ENCODE measurements around the gene MAT1A.
A peak's percentile ranks its signal among the peaks of the same experiment; 100 is the strongest.
"Not testable (repeated sequence)": the region's sequence is repeated elsewhere in the genome, so short reads cannot be mapped to it uniquely, and the experiment has no call there.

MAT1A gene

GRCh38 chr10:80264081-80265056 is 25.1 kb downstream of the MAT1A start:
- DNase-seq, result no peak

DNA sequence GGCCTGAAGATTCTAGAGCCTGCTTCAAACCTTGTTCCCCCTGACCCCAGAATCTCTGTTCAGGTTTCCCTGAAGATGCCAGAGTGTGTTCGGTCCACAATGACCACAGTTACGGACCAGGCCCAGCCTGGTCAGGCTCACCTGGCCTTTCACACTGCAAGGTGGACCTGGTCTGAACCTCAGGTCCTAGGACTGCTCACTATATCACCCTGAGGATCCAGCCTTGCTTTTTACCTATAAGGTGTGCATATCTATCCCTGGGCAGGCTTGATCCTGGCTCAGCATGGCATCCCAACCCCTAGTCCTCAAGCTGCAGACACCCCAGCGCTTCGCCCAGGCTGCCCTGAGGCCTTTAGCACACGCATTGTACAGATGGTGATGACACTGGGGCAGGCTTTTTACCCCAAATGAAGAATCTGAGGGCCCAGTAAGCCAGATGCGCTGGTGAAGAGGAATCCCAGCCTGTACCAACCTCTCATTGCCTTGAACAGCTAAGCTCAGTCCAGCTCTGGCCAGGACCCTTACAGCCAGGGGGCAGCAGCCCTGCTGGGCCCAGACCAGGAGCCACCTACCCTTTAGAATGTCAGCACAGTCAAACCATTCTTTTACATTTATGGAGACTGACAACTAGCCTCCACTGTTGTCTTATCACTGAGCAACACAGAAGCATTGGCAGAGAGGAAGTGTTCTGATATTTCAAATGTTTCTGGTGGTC is 28.0 kb downstream of the MAT1A start:
- no peak for DNase-seq

DNA sequence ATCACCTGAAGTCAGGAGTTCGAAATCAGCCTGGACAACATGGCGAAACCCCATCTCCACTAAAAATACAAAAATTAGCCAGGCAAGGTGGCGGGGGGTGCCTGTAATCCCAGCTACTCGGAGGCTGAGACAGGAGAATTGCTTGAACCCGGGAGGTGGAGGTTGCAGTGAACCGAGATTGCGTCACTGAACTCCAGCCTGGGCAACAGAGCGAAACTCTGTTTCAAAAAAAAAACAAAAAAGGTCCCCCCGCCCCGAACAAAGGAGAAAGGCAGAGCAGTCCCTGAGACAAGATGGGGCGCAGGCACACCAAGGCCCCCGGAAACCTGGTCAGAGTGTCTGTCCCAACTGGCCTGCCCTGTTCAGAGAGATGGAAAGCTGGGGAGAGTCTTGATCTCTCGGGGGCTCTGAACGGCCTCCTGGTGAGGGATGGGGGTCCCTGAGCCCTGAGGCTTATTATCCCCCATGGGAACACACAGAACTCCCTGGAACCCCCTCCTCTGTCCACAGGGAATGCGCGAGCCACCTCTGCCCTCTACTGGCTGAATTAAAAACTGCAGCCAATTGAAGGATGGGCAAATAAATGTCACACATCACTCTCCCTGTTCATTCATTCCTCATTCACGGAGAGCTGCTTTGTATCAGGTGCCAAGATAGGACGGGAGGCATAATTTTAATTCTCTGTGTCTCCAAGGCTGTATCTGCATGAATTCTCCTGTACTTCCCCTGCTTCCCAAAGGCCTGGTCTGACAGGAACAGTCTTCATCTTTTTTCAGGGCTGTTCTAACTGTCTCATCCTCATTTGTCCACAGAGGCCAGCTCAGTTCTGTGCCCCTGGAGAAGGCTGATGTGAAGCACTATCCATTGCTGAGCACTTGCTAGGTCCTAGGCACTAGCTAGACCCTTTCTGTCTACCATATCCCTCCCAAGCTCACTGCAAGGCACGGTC is 28.9 kb downstream of the MAT1A start:
- DNase-seq, result peak; percentile 10

DNA sequence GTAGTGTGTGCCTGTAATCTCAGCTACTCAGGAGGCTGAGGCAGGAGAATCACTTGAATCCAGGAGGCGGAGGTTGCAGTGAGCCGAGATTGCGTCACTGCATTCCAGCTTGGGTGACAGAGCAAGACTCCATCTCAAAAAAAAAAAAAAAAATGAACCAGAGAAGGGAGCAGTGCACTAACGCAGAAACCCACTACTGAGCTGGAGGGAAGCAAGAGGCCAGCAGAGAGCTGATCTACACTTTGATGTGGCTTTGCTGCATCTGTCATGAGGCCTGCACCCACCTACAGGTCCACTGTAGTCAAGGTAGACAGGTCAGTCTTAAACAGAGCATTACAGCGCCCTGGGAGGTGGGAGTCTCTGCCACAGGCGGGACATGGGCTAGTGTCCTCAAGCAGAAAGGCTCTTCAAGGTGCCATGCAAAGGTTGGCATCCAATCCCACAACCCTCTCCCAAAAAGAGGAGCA is 30.0 kb downstream of the MAT1A start:
- no peak for DNase-seq

DNA sequence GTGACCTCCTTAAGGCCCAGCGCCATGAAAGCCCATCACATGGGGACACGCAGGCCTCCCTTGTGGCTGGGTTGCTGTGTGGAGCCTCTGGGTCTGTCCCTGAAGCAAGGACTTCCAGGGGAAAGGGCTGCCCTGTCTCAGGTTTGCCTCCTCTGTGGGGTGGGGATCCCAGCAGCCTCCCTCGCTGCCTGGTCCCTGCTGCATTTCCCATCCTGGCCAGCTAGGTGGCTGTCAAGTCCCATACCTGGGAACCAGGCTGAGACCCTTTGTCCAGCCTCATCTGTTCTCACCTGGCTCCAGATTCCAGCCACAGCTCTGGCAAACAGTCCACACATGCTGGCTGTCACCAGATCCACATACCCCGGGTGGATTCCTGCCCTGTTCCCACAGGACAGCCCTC is 32.7 kb downstream of the MAT1A start:
- not testable (repeated sequence) for DNase-seq

DNA sequence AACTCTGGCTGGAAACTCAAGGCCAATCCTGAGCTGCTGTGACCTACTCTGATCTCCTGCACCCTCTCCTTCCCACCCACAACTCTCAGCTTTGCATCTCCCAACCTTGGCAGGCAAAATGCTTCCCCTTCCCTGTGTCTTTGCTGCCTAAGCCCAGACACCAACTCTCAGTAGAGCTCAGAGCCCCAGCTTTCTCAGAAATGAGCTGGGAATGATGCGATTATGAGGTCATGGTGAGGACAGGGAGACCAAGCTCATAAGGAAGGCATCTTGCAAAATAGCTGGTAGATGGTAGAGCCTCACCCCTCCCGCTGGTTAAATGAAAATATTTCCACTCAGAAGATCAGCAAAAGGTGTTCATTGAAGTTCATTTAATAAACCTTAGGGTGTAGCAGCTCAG is 34.7 kb downstream of the MAT1A start:
- not testable (repeated sequence) for DNase-seq

DNA sequence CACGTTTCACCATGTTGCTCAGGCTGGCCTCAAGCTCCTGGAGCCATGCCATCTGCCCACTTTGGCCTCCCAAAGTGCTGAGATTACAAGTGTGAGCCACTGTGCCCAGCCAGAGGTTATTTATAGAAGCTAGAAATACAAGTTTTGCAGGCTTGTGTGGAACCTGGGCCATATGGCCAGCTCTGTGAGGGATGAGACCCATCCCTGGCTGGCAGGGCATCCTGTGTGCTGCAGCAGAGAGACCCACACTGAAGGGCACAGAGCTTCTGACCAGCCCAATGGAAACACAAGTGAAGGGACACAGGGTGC is 35.5 kb downstream of the MAT1A start:
- DNase-seq, result not testable (repeated sequence)

GRCh38 chr10:80253266-80253962 is 36.0 kb downstream of the MAT1A start:
- DNase-seq, result no peak

GRCh38 chr10:80252296-80252887 is 37.1 kb downstream of the MAT1A start:
- no peak for DNase-seq

DNA sequence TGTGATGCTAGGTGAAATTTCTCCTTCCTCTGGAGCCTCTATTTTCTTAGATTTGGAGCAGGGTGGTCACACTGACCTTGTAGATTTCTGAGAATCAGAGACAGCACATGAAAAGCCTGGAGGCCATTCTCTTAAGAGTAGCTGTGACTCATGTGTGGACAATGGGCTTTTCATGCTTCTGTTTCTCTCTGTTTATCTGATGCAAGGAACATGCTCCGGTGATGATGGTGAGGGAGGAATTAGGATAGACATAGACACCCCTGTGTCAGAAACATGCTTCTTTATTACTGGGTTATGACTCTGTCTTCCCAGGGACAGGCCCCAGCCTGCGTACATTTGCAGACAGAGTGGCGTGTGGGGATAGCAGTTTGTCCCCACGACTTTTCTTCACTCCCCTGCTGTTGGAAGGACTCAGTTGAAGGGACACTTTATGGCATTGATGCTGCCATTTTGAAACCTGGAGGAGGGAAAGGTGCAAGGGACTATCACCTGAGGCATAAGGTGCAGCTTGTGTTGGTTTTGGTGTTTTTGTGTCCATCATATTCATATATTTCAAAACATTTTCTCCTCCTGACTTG is 37.7 kb downstream of the MAT1A start:
- DNase-seq, result not testable (repeated sequence)

DNA sequence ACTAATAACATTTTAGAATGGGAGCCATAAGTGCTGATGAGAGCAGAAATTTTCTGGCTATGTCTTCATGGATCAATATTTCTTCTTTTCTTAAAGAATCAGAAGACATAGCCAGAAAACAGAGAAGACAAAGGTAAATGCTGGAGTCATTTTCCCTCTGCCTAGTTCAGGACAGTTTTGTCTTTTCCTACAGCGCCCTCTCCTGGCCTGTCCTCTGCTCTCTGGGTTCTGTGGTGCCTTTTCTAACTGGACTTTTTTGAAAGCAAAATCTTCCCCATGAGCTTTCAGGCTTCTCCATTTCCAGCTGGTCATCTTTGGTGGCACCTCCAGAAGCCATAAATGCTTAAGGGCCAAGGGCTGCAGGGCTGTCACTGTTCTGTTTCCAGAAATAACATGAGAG is 39.1 kb downstream of the MAT1A start:
- not testable (repeated sequence) for DNase-seq

DNA sequence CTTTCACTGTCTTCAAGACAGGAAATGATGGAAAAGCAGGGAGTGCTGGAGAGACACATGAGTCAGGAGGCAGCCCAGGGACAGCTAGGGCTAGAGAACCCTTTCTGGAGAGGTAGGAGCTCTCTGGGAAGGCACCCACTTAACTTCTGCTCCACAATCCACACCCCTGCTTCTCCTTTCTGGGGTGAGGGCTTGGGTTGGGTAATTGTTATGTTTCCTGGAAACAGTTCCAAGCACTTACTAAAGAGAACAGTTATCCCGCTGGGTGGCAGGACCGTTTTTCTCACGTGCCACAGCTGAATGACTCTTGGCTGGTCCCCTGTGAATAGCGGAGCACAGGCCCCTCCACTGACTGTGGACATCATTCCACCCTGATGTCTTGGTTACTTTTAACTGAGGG is 39.6 kb downstream of the MAT1A start:
- DNase-seq, result not testable (repeated sequence)

- not testable (repeated sequence) for DNase-seq
Observed at GRCh38 chr10:80247611-80248010, 41.8 kb downstream of the MAT1A start.

- DNase-seq, result not testable (repeated sequence)
Observed at GRCh38 chr10:80244371-80244770, 45.1 kb downstream of the MAT1A start.

DNA sequence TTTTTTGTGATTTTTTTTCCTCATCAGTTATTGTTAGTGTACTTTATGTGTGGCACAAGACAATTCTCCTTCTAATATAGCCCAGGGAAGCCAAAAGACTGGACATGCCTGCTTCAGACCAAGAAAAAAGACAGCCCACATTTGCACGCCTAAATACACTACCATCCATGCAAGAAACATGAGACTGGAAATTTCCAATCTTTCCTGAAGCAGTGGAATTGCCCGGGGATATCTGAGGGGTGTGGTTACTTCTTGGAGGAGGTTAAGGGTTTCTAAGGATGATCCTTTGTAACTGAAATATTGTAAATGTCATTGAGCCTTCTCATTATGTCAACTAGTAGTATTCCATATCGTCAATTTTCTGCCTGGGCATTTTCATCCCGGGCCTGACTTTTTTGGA is 47.1 kb downstream of the MAT1A start:
- not testable (repeated sequence) for DNase-seq

GRCh38 chr10:80236457-80236856 is 53.0 kb downstream of the MAT1A start:
- not testable (repeated sequence) for DNase-seq

DNA sequence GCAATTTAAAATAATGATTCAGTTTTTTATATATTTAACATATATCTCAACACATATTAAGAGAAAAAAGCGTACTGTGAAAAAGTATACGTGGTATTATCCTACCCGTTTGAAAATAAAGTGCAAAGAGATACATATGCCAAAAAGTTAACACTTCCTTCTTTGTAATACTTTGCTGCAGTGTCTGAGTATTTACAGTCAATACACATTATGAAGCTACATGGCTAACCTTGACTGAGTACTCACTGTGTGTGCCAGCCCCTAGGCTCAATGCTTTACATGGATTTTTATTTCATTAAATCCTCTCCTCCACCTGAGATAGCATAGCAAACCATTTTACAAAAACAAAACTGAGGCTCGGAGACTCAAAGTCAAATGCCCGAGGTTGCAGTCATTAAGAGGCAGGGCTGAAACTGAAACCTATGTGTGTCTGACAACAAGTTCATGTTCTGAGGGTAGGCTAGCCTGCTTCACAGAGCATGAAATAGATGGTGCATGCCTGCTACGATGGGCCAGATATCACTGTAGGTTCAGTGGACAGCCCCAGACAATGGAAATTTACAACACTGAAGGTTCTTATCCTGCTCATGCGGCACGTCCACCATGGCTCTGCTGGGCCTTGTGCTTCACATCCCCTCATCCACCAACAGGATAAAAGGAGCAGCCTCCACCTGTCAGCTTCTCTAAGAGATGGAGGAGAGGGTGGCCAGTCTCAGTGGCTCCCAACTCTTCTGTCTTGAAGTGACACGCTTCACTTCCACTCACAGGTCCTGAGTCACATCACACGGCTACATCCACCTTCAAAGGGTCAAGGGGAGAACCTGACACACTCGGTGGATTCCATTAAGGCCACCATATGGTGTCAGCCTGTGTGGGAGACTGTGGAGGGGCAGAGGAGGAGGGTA is 54.9 kb downstream of the MAT1A start:
- DNase-seq, result not testable (repeated sequence)

GRCh38 chr10:80233871-80234270 is 55.6 kb downstream of the MAT1A start:
- not testable (repeated sequence) for DNase-seq

GRCh38 chr10:80226723-80227122 is 62.7 kb downstream of the MAT1A start:
- DNase-seq, result not testable (repeated sequence)

DNA sequence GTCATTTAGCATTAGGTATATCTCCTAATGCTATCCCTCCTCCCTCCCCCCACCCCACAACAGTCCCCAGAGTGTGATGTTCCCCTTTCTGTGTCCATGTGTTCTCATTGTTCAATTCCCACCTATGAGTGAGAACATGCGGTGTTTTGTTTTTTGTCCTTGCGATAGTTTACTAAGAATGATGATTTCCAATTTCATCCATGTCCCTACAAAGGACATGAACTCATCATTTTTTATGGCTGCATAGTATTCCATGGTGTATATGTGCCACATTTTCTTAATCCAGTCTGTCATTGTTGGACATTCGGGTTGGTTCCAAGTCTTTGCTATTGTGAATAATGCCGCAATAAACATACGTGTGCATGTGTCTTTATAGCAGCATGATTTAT is 66.4 kb downstream of the MAT1A start:
- DNase-seq, result not testable (repeated sequence)

Measured in stimulated activated CD4-positive, alpha-beta T cell treated with anti-CD3 and anti-CD28 coated beads, Interleukin-12 subunit alpha, Interleukin-12 subunit beta, amount 100 ng/mL, for 4 hours (primary cell).